Amniotic stem cell (primary cell): ENCODE measurements around the gene CACNA2D1.

Experiments
- DNase-seq: peaks from one replicate; lab custom pipeline; 2025; lab: John Stamatoyannopoulos, UW

CACNA2D1 gene

GRCh38 chr7:82109288-82109687 lies 334.3 kb downstream of the CACNA2D1 start:
- no peak for DNase-seq

- DNase-seq = no peak
Observed at GRCh38 chr7:82106201-82106600, 337.4 kb downstream of the CACNA2D1 start.

GRCh38 chr7:82105463-82105862 lies 338.1 kb downstream of the CACNA2D1 start:
- DNase-seq = peak; percentile 59

- no peak for DNase-seq
Observed at GRCh38 chr7:82098414-82098813, 345.2 kb downstream of the CACNA2D1 start.

GRCh38 chr7:82091126-82091684 lies 352.4 kb downstream of the CACNA2D1 start:
- no peak for DNase-seq

- no peak for DNase-seq
Observed at GRCh38 chr7:82087099-82087498, 356.5 kb downstream of the CACNA2D1 start.

GRCh38 chr7:82085116-82085515 lies 358.5 kb downstream of the CACNA2D1 start:
- no peak for DNase-seq

GRCh38 chr7:82081644-82082224 lies 361.8 kb downstream of the CACNA2D1 start:
- DNase-seq = no peak

- no peak for DNase-seq
Observed at GRCh38 chr7:82080254-82080927, 363.2 kb downstream of the CACNA2D1 start.

- no peak for DNase-seq
Observed at GRCh38 chr7:82079527-82079926, 364.1 kb downstream of the CACNA2D1 start.

GRCh38 chr7:82078807-82079206 lies 364.8 kb downstream of the CACNA2D1 start:
- no peak for DNase-seq

- no peak for DNase-seq
Observed at GRCh38 chr7:82071468-82071867, 372.1 kb downstream of the CACNA2D1 start.

- DNase-seq = no peak
Observed at GRCh38 chr7:82067628-82068264, 375.8 kb downstream of the CACNA2D1 start.

GRCh38 chr7:82057476-82057875 lies 386.1 kb downstream of the CACNA2D1 start:
- no peak for DNase-seq

- DNase-seq = no peak
Observed at GRCh38 chr7:82056282-82056681, 387.3 kb downstream of the CACNA2D1 start.

- no peak for DNase-seq
Observed at GRCh38 chr7:82054544-82054943, 389.0 kb downstream of the CACNA2D1 start.

GRCh38 chr7:82053453-82054032 lies 390.0 kb downstream of the CACNA2D1 start:
- DNase-seq = no peak

GRCh38 chr7:82051601-82052000 lies 392.0 kb downstream of the CACNA2D1 start:
- DNase-seq = no peak

- DNase-seq = no peak
Observed at GRCh38 chr7:82050792-82051191, 392.8 kb downstream of the CACNA2D1 start.

GRCh38 chr7:82049891-82050533 lies 393.6 kb downstream of the CACNA2D1 start:
- peak; percentile 12 for DNase-seq

- DNase-seq = no peak
Observed at GRCh38 chr7:82049442-82049841, 394.1 kb downstream of the CACNA2D1 start.

- peak; percentile 21 for DNase-seq
Observed at GRCh38 chr7:82044497-82045080, 399.0 kb downstream of the CACNA2D1 start.
